ENCODE data around the gene MSI2. TPM values are rescaled to one million over a fixed set of nuclear protein-coding genes. Genes with fewer than 3 reads are reported as not detected.
A peak's percentile ranks its signal among the peaks of the same experiment; 100 is the strongest.

Gene MSI2
- total and polyA plus RNA-seq, 9 of the 15 experiments (the other 6 are each of a cell fraction or from before 2014, with no cell fraction given), result 4.6 to 61.8 (median 42.4) TPM

GRCh38 chr17:57459286-57459915, 203.1 kb downstream of the MSI2 start:
- FAIRE-seq, result peak; percentile 90
- POLR2A ChIA-PET, result interaction anchor here (1.5 kb wide), 1 partner anchor 205 kb away, joined by 3 read pairs; no protein-coding TSS in a partner anchor
- H3K4me2 ChIP-seq (ENCODE audit: insufficient read depth, low read length), result peak overlapping the region; percentile 39
- TF ChIP-seq ZNF639 (CRISPR knock-in tag; conservative IDR thresholded peaks at IDR 0.05 in 1 of 2, IDR thresholded peaks at IDR 0.05 in 1 of 2), result peak in 1 of 2 experiments; percentile 39; a peak in 1 of 4 replicates
- TF ChIP-seq HBP1 (CRISPR knock-in tag; IDR thresholded peaks at IDR 0.05), result no peak
- TF ChIP-seq ZNF512 (tag; IDR thresholded peaks at IDR 0.05), result no peak
- TF ChIP-seq BACH1 (tag; IDR thresholded peaks at IDR 0.05), result no peak
- TF ChIP-seq HMGN3 (IDR thresholded peaks at IDR 0.05; ENCODE audit: borderline replicate concordance, extremely low read depth, insufficient read length, low read depth, low read length), result no peak
- peak; percentile 53; the same call in 1 of the 2 replicates for TF ChIP-seq ZNF263 (CRISPR knock-in tag; IDR thresholded peaks at IDR 0.05; ENCODE audit: borderline replicate concordance)
- no peak for TF ChIP-seq ZHX1 (conservative IDR thresholded peaks at IDR 0.05; ENCODE audit: low read length)
- peak; percentile 46 for TF ChIP-seq GABPA (tag; conservative IDR thresholded peaks at IDR 0.05; ENCODE audit: low read depth)
- no peak for TF ChIP-seq ZBTB5 (IDR thresholded peaks at IDR 0.05)
- 0 out of 2 replicates have a peak, but pooled peaks have one; percentile 27 for TF ChIP-seq SMAD3 (CRISPR knock-in tag; conservative IDR thresholded peaks at IDR 0.05)

More at GRCh38 chr17:57459286-57459915, 203.1 kb downstream of the MSI2 start:
- peak overlapping the region; percentile 57 for H2AFZ ChIP-seq (ENCODE audit: low read depth, low read length)
- no peaks in the 10 kb centered on the region for H3K9me3 ChIP-seq (replicated peaks; ENCODE audit: control insufficient read depth, insufficient read depth, low read depth, low read length)
- peaks cover 7% of the 10 kb centered on the region for H3K9me1 ChIP-seq (ENCODE audit: control insufficient read depth, insufficient read depth, low read length)
- no TSS peak for BruUV-seq (replicated peaks)
- 22% methylated on average over 12 of the region's 12 CpGs for WGBS (ENCODE audit: insufficient coverage, low coverage, missing lambda C conversion rate)
- peak overlapping the region; percentile 68 for H3K27ac ChIP-seq (ENCODE audit: extremely low read depth, low read depth, low read length)
- H3K4me1 ChIP-seq (replicated peaks in 1 of 2; ENCODE audit: control insufficient read depth in 2 of 2, insufficient read depth in 2 of 2, low read length in 2 of 2), result peaks cover 12 to 24% of the 10 kb centered on the region in 2 experiments; a peak in 4 of 5 replicates
- H3K9ac ChIP-seq (ENCODE audit: insufficient read depth in 1 of 2, low read depth in 2 of 2, low read length in 2 of 2), result peak overlapping the region in 1 of 2 experiments; percentile 46; a peak in 2 of 4 replicates
- no peaks in the 10 kb centered on the region for H4K20me1 ChIP-seq (replicated peaks; ENCODE audit: control insufficient read depth, insufficient read depth, low read length)
- peaks cover 3% of the 10 kb centered on the region; the same call in 1 of the 3 replicates for H3K36me3 ChIP-seq (ENCODE audit: control insufficient read depth, insufficient read depth, low read length)
- peaks cover 13% of the 10 kb centered on the region for H3K79me2 ChIP-seq (ENCODE audit: control insufficient read depth, insufficient read depth, low read length)
- in situ Hi-C loops (cut with MboI) (no loop called here), intact Hi-C loops (cut with micrococcal nuclease) (loop anchor here (2.0 to 5.0 kb wide), 2 partner anchors 93 to 213 kb away; no protein-coding TSS in a partner anchor)
- no peak overlapping the region for H3K4me3 ChIP-seq
- peak; percentile 88 for ATAC-seq
- CTCF ChIA-PET (ENCODE audit: low intra/inter-chr PET ratio), result interaction anchor here (0.5 to 1.1 kb wide), 4 partner anchors 18 to 217 kb away, joined by 3 to 4 read pairs (median 4); no protein-coding TSS in a partner anchor
- no peaks in the 10 kb centered on the region for H3K27me3 ChIP-seq (ENCODE audit: control insufficient read depth in 2 of 2, insufficient read depth in 2 of 2, low read length in 2 of 2)
- peak; percentile 56 to 81 (median 64) for DNase-seq (ENCODE audit: extremely low read depth in 1 of 4, low spot score in 3 of 4)

Measured in K562 (cell line).